Neural progenitor cell (in vitro differentiated cells): ENCODE measurements around the gene AQP5.

Source experiments
- EZH2 ChIP-seq: fragments of 200-600 bp; sonication (generic); IDR thresholded peaks from 2 replicates; pipeline ENCODE4 v1.6.1; 2017; ENCODE audit warnings: antibody characterized with exemption, mild to moderate bottlenecking, moderate library complexity
- TF ChIP-seq, protein P1 (sequence below): fragments of 200-600 bp; sonication (generic); IDR thresholded peaks from 2 replicates; pipeline ENCODE4 v1.5.1; 2017; ENCODE audit warnings: antibody characterized with exemption, mild to moderate bottlenecking

DNA sequence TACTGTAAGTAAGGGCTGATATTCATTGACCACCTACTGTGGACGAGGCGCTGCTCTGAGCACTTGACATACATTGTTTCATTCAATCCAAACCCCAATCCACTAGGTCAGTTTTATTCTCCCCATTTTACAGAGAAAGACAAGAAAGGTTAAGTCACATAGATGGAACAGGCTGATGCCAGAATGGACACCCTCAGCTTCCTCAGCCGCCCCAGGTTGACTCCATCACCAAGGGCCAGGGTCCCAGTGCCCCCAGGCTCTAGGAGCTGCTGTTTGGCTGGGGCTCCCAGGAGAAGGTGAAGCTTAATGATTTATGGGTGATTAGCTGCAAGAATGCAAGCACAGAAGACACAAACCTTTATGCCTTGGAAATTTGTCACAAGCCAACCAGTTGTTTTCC lies 11.8 kb upstream of the AQP5 start:
- TF ChIP-seq, protein P1, sequence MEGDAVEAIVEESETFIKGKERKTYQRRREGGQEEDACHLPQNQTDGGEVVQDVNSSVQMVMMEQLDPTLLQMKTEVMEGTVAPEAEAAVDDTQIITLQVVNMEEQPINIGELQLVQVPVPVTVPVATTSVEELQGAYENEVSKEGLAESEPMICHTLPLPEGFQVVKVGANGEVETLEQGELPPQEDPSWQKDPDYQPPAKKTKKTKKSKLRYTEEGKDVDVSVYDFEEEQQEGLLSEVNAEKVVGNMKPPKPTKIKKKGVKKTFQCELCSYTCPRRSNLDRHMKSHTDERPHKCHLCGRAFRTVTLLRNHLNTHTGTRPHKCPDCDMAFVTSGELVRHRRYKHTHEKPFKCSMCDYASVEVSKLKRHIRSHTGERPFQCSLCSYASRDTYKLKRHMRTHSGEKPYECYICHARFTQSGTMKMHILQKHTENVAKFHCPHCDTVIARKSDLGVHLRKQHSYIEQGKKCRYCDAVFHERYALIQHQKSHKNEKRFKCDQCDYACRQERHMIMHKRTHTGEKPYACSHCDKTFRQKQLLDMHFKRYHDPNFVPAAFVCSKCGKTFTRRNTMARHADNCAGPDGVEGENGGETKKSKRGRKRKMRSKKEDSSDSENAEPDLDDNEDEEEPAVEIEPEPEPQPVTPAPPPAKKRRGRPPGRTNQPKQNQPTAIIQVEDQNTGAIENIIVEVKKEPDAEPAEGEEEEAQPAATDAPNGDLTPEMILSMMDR: no peak
- TF ChIP-seq EZH2: no peak
